Esophagus squamous epithelium (tissue), 5 donors: ENCODE results near the gene FAM227A. TPM values are rescaled to one million over a fixed set of nuclear protein-coding genes. Genes with fewer than 3 reads are reported as not detected.

Experiments used
- DNase-seq: peaks from one replicate; lab custom pipeline; 2025; lab: John Stamatoyannopoulos, UW
- H3K27ac ChIP-seq, 4 donors: fragments of 200-600 bp; sonication (generic); one replicate each; pipeline ENCODE4 v1.5.1; 2016 to 2019; ENCODE audit warnings: mild to moderate bottlenecking in 1 of 4
- H3K27me3 ChIP-seq, 4 donors: fragments of 200-600 bp; sonication (generic); 1 replicate in 3 of 4; 2 replicates in 1 of 4; pipeline versions ENCODE4 v1.5.1 to v1.6.0; 2017 to 2021; ENCODE audit warnings: antibody characterized with exemption in 1 of 4
- H3K36me3 ChIP-seq, 3 donors: fragments of 200-600 bp; sonication (generic); one replicate each; pipeline ENCODE4 v1.5.1; 2016 to 2019
- H3K4me1 ChIP-seq, 3 donors: fragments of 200-600 bp; sonication (generic); one replicate each; pipeline ENCODE4 v1.5.1; 2017 to 2019
- H3K4me3 ChIP-seq, 4 donors: fragments of 200-600 bp; sonication (generic); 1 replicate in 3 of 4; 2 replicates in 1 of 4; pipeline ENCODE4 v1.5.1; 2016 to 2019; ENCODE audit warnings: mild to moderate bottlenecking in 2 of 4, moderate library complexity in 1 of 4
- H3K9me3 ChIP-seq, 3 donors: fragments of 200-600 bp; sonication (generic); one replicate each; pipeline ENCODE4 v1.5.1; 2016 to 2019
- POLR2A ChIP-seq, 4 donors: fragments of 450-650 bp; IDR thresholded peaks; one replicate each; pipeline ENCODE4 v1.6.1; 2017; ENCODE audit warnings: antibody characterized with exemption in 4 of 4, mild to moderate bottlenecking in 4 of 4, moderate library complexity in 3 of 4
- WGBS, 2 donors: methylation state at CpG; one replicate each; pipeline ENCODE4 v1.1.5; 2018; 5-methylcytosine and 5-hydroxymethylcytosine counted together
- intact Hi-C: fragments of 100-400 bp; cut with DNase I; formaldehyde crosslinking; loops from one replicate; pipeline ENCODE4 v1.15.0; 2022
- total RNA-seq, 4 donors: library from RNA; depleted of rRNA; stranded (reverse); fragments of >200 nt; gene quantifications; one replicate each; pipeline ENCODE4 v1.1.0, GENCODE V29; 2016
- TF ChIP-seq, protein P1 (sequence below), 6 experiments: fragments of 450-650 bp in 4 of 6; fragments of 200-600 bp in 2 of 6; sonication (generic) in 2 of 6; IDR thresholded peaks; one replicate each; pipeline ENCODE4 v1.5.1; 2016 to 2019; ENCODE audit warnings: antibody characterized with exemption in 6 of 6, mild to moderate bottlenecking in 4 of 6, moderate library complexity in 4 of 6
- donor health status: DM: yes; HTN: yes; CAD: no.

The FAM227A gene
- 1 to 10 TPM in 1 of 4 donors, under 1 TPM in 3; 0.04 to 1.0 (median 0.12) TPM for total RNA-seq

DNA sequence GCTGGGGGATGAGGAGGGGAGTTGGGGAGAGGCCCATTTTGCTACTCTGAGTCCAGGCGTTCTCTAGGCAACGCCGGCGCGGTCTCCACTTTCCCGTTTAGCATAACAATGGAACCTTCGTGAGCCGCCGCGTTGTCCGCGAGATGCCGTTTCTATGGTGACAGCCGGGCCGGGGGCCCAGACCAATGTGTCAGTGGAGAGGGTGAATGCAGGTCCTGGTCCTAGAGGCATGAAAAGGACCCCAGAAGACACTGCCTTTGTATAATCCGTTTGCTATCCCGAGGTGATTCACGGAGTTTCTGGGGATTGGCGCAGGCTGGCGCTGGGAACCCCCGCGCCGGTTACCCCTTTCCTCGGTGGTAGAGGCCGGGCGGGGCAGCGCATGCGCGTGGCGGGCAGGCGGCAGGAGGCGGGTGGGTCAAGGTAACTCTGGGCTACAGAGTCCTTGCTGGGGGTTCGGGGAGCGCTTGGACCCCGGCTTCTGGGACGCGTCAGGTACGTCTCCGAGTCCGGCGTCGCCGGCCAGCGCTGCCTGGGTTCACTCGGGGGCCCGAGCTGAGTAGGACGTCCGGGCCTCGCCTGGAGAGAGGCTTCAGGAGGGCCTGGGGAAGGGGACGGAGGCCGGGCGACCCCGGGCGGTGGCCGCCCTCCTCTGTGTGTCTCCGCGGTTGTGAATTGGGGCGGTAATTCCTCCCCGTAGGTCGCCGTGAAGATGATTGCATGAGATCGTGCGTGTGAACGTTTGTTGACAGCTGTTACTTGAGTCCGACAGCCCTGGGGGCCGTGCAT lies at the start of gene FAM227A, which contains the start of gene CBY1:
Gene FAM227A (minus strand): TSS at position 137 of the 789 bp plus-strand sequence. CDS start 6,224 bp downstream, outside the sequence.
Gene CBY1 (plus strand): TSS at position 383 of the 789 bp plus-strand sequence. CDS start 11,417 bp downstream, outside the sequence.
- Histone ChIP-seq H3K36me3 (peaks cover 0 to 13% (median 0%) of the 10 kb centered on the region in 3 donors), H3K9me3 (no peaks in the 10 kb centered on the region), H3K4me3 (peak within 1 kb of the TSS; percentile 78 to 99 (median 88)), H3K27me3 (no peaks in the 10 kb centered on the region), H3K27ac (peak within 1 kb of the TSS; percentile 90 to 98 (median 90)), H3K4me1 (peaks cover 0 to 27% (median 12%) of the 10 kb centered on the region in 3 donors)
- TF ChIP-seq, protein P1, sequence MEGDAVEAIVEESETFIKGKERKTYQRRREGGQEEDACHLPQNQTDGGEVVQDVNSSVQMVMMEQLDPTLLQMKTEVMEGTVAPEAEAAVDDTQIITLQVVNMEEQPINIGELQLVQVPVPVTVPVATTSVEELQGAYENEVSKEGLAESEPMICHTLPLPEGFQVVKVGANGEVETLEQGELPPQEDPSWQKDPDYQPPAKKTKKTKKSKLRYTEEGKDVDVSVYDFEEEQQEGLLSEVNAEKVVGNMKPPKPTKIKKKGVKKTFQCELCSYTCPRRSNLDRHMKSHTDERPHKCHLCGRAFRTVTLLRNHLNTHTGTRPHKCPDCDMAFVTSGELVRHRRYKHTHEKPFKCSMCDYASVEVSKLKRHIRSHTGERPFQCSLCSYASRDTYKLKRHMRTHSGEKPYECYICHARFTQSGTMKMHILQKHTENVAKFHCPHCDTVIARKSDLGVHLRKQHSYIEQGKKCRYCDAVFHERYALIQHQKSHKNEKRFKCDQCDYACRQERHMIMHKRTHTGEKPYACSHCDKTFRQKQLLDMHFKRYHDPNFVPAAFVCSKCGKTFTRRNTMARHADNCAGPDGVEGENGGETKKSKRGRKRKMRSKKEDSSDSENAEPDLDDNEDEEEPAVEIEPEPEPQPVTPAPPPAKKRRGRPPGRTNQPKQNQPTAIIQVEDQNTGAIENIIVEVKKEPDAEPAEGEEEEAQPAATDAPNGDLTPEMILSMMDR (IDR thresholded peaks at IDR 0.05): peak in 1 of 6 experiments; percentile 12
- TF ChIP-seq POLR2A (IDR thresholded peaks at IDR 0.05): peak in 1 of 4 donors; percentile 72
- 0% methylated on average over 7 to 18 of the region's 66 CpGs for WGBS, 2 donors
- intact Hi-C loops: no loop called here
- peak; percentile 58 for DNase-seq

- Histone ChIP-seq H3K27me3 (no peaks in the 10 kb centered on the region), H3K27ac (peak within 1 kb of the TSS; percentile 96 to 100 (median 98)), H3K9me3 (no peaks in the 10 kb centered on the region), H3K36me3 (peaks cover 0 to 18% (median 0%) of the 10 kb centered on the region in 3 donors), H3K4me3 (peak within 1 kb of the TSS; percentile 87 to 99 (median 96)), H3K4me1 (peaks cover 14 to 56% (median 27%) of the 10 kb centered on the region in 3 donors)
- whole genome bisulfite sequencing, 2 donors: 0% methylated on average over 21 to 28 of the region's 55 CpGs
- TF ChIP-seq POLR2A (IDR thresholded peaks at IDR 0.05): peak in 3 of 4 donors; percentile 88 to 99 (median 97)
- TF ChIP-seq, protein P1 (IDR thresholded peaks at IDR 0.05): peak in 2 of 6 experiments; percentile 4 to 12
- DNase-seq: peak; percentile 99
- intact Hi-C loops: loop anchor here (5.0 kb wide), 1 partner anchor 42 kb away; no protein-coding TSS in a partner anchor
These were observed 49.3 kb upstream of the FAM227A start, which contains the start of gene GTPBP1 for GRCh38 chr22:38705235-38706100. Gene GTPBP1, plus strand, starts transcription at chr22:38705944. Its CDS starts 12 bp downstream, at chr22:38705956.

- Histone ChIP-seq H3K9me3 (no peaks in the 10 kb centered on the region), H3K4me3 (peak overlapping the region; percentile 7 to 58 (median 28)), H3K4me1 (peaks cover 16 to 55% (median 28%) of the 10 kb centered on the region in 3 donors), H3K27ac (peak overlapping the region; percentile 73 to 93 (median 84)), H3K27me3 (no peaks in the 10 kb centered on the region), H3K36me3 (peaks cover 0 to 11% (median 0%) of the 10 kb centered on the region in 3 donors)
- 8 to 12% methylated on average over 10 of the region's 10 CpGs for WGBS, 2 donors
- no peak for DNase-seq
- intact Hi-C loops: loop anchor here (5.0 kb wide), 1 partner anchor 43 kb away; no protein-coding TSS in a partner anchor
- TF ChIP-seq POLR2A (IDR thresholded peaks at IDR 0.05): no peak
- TF ChIP-seq, protein P1 (IDR thresholded peaks at IDR 0.05): no peak
These were observed 48.6 kb upstream of the FAM227A start for GRCh38 chr22:38704654-38705234.

- Histone ChIP-seq H3K9me3 (no peaks in the 10 kb centered on the region), H3K4me1 (peaks cover 44 to 62% (median 48%) of the 10 kb centered on the region in 3 donors), H3K4me3 (peak within 1 kb of the TSS; percentile 59 to 84 (median 75)), H3K36me3 (no peaks in the 10 kb centered on the region), H3K27ac (peak within 1 kb of the TSS; percentile 96 to 99 (median 99)), H3K27me3 (no peaks in the 10 kb centered on the region)
- 0 to 1% methylated on average over 2 to 25 of the region's 94 CpGs for WGBS, 2 donors
- TF ChIP-seq, protein P1 (IDR thresholded peaks at IDR 0.05): peak in 2 of 6 experiments; percentile 19 to 36
- peak in 3 of 4 donors; percentile 94 to 100 (median 100) for TF ChIP-seq POLR2A (IDR thresholded peaks at IDR 0.05)
- DNase-seq: peak; percentile 58
- intact Hi-C loops: no loop called here
These were observed 44.8 kb upstream of the FAM227A start, which contains the start of gene JOSD1 for GRCh38 chr22:38700789-38701628. Gene JOSD1, minus strand, starts transcription at chr22:38700943. Its CDS starts 956 bp downstream, at chr22:38699987.
